OCI-LY1 (cell line): Measurements from ENCODE around the gene JUND.

Experiments
- EZH2 ChIP-seq: fragments of 200-600 bp; sonication (generic), shearing (Covaris generic); IDR thresholded peaks from 2 replicates; pipeline ENCODE4 v1.8.0; 2017; ENCODE audit warnings: borderline replicate concordance, mixed run types, mild to moderate bottlenecking, antibody characterized with exemption, low read length, moderate library complexity, mixed read lengths
- TF ChIP-seq, protein P1 (sequence below): fragments of 200-600 bp; sonication (generic), shearing (Covaris generic); IDR thresholded peaks from 2 replicates; pipeline ENCODE4 v1.5.1; 2017; ENCODE audit warnings: mild to moderate bottlenecking, antibody characterized with exemption, low read length, moderate library complexity, mixed read lengths

GRCh38 chr19:18233224-18233825, 48.1 kb downstream of the JUND start:
- TF ChIP-seq, protein P1, sequence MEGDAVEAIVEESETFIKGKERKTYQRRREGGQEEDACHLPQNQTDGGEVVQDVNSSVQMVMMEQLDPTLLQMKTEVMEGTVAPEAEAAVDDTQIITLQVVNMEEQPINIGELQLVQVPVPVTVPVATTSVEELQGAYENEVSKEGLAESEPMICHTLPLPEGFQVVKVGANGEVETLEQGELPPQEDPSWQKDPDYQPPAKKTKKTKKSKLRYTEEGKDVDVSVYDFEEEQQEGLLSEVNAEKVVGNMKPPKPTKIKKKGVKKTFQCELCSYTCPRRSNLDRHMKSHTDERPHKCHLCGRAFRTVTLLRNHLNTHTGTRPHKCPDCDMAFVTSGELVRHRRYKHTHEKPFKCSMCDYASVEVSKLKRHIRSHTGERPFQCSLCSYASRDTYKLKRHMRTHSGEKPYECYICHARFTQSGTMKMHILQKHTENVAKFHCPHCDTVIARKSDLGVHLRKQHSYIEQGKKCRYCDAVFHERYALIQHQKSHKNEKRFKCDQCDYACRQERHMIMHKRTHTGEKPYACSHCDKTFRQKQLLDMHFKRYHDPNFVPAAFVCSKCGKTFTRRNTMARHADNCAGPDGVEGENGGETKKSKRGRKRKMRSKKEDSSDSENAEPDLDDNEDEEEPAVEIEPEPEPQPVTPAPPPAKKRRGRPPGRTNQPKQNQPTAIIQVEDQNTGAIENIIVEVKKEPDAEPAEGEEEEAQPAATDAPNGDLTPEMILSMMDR, result no peak
- TF ChIP-seq EZH2, result no peak
